GM20000 (cell line): ENCODE measurements around the gene FHAD1.

Experiments
- DNase-seq: peaks from one replicate; pipeline ENCODE4 v3.0.0; 2012; ENCODE audit warnings: low spot score
- TF ChIP-seq, protein P1 (sequence below): IDR thresholded peaks from 2 replicates; pipeline ENCODE4 v1.5.1; 2012; ENCODE audit warnings: mild to moderate bottlenecking, control low read depth; ENCODE audit errors: extremely low read depth, missing control alignments

The FHAD1 gene

DNA sequence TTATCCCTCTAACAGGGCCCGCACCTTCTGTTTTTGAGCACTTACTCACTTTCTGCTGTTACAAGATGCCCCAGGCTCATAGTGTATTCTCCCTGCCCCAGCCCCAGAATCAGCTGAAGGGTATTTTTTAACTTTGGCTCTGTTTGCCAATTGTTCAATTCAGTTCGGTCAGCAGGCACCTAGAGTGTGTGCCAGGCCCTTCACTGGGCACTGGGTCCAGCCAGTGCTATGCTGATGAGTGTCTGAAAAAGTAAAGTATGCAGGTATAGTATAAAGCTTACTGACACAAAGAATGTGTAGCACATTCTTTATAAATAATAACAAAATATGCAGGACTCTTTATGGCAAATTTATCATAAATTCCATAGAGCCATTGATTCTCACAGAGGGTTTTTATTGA is 35.0 kb downstream of the FHAD1 start:
- DNase-seq = no peak
- TF ChIP-seq, protein P1, sequence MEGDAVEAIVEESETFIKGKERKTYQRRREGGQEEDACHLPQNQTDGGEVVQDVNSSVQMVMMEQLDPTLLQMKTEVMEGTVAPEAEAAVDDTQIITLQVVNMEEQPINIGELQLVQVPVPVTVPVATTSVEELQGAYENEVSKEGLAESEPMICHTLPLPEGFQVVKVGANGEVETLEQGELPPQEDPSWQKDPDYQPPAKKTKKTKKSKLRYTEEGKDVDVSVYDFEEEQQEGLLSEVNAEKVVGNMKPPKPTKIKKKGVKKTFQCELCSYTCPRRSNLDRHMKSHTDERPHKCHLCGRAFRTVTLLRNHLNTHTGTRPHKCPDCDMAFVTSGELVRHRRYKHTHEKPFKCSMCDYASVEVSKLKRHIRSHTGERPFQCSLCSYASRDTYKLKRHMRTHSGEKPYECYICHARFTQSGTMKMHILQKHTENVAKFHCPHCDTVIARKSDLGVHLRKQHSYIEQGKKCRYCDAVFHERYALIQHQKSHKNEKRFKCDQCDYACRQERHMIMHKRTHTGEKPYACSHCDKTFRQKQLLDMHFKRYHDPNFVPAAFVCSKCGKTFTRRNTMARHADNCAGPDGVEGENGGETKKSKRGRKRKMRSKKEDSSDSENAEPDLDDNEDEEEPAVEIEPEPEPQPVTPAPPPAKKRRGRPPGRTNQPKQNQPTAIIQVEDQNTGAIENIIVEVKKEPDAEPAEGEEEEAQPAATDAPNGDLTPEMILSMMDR = no peak

DNA sequence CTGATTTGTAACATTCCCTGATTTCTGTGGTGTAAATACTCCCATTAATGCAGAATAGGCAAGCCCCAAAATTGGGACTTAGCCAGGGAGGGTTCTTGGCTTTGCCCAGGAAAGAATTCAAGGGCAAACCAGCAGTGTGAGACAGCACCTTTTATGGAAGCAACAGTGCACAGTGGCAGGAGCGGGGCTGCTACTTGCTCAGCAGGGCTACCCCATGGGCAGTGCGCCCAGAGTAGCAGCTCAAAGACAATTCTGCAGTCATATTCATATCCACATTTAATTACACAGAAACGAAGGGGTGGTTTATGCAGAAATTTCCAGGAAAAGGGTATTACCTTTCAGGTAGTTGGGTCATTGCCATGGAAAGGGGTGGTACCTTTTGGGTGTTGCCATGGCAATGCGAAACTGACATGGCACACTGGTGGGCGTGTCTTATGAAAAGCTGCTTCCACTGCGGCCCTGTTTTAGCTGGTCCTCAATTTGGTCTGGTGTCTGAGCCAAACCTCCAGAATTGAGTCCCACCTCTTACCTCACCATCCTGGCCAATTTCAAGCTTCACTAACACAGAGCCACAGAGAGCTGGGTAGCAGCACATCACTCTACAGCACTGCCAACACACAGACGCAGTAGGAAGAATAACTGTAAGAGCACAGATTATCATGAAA is 35.9 kb downstream of the FHAD1 start:
- DNase-seq = no peak

DNA sequence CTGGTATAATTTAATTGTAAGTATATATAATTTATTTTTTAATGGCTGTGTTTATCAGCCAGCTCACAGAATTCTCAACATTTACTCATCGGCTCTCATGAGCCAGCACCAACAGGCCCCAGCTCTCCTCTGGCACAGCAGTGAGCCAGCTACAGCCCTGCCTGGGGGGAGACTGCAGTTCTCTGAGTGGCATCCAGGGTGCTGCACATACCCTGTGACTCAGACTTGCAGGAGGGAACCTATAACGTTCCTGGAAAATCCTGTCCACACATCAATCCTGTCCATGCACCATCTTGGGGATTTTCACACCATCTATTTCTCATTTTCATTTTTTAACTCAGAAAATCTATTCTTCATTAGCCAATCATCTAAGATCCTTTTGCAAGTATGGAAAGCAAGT is 36.5 kb downstream of the FHAD1 start:
- no peak for DNase-seq
- TF ChIP-seq, protein P1 = no peak

More for the DNA sequence above, 35.9 kb downstream of the FHAD1 start:
- TF ChIP-seq, protein P1 = no peak

- TF ChIP-seq, protein P1 = no peak
- no peak for DNase-seq
These were observed 39.4 kb downstream of the FHAD1 start for GRCh38 chr1:15286452-15286851.

DNA sequence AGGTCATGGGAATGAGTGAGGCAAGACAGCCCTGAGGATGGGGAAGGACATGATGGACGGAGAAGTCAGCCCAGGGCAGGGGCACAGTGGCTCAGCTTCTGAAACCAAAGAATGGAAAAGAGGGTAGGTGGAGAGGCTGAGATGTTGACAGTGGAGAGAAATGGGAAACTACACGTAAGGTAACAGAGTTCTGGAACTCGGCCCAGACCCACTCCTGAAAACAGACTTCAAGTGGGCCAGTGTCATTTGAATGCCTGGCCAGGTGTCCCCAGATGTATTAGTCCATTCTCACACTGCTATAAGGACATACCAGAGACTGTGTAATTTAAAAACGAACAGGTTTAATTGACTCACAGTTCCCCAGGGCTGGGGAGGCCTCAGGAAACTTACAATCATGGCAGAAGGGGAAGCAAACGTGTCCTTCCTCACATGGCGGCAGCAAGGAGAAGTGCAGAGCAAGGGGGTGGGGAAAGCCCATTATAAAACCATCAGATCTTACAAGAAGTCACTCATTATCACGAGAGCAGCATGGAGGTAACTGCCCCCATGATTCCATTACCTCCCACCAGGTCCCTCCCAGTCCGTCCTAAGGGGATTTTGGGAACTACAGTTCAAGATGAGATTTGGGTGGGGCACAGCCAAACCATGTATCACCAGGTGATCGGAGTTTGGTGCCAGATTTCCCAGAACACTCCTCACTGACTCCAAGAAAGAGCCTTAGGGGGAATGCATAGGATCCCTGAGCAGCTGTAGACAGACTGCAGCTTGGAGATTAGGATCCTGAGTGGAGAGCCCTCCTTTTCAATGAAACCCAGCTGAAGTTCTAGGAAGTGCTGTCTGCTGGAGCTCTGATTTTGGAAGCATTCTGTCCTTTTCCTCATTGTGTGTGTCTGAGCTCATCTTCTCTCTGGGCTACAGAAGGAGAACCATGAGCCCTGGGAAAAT is 40.3 kb downstream of the FHAD1 start:
- DNase-seq = no peak
- TF ChIP-seq, protein P1 = no peak

GRCh38 chr1:15288173-15288926 is 41.3 kb downstream of the FHAD1 start:
- TF ChIP-seq, protein P1 = no peak
- DNase-seq = no peak

DNA sequence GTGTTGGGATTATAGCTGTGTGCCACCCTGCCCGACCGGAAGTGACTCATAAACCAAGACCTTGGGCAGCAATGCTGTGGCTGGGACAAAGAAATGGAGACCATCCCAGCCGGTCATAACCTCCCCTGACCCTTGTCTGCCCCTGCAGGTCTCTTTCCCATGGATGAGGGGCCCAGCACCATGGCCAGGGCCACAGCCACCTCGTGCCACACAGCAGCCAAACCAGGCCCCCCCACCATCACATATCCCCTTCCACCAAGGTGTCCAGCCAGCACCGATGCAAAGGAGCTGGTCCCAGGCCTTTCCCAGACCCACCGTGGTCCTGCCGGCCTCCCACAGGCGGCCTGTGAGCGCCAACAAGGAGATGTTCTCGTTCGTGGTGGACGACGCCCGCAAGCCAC is 42.2 kb downstream of the FHAD1 start:
- TF ChIP-seq, protein P1 = no peak
- DNase-seq = no peak
